K562 (cell line): Measurements from ENCODE around the gene NLRP6. TPM values are rescaled to one million over a fixed set of nuclear protein-coding genes. Genes with fewer than 3 reads are reported as not detected.
A peak's percentile ranks its signal among the peaks of the same experiment; 100 is the strongest.

Experiments
- ARID2 ChIP-seq: fragments of 450-650 bp; IDR thresholded peaks from 2 replicates; pipeline ENCODE4 v1.6.1; 2017; ENCODE audit warnings: antibody characterized with exemption, mild to moderate bottlenecking
- ATF1 ChIP-seq, 2 experiments: fragments of 450-650 bp in 1 of 2; IDR thresholded peaks; 2 replicates each; pipeline ENCODE4 v1.6.1; 2016; ENCODE audit warnings: missing compliant biosample characterization in 1 of 2, missing genetic modification characterization in 1 of 2
- CAMTA2 ChIP-seq: fragments of 250-450 bp; sonication (Bioruptor Pico); conservative IDR thresholded peaks from 2 replicates; pipeline ENCODE4 v1.5.1; 2022
- CHAMP1 ChIP-seq: fragments of 450-650 bp; IDR thresholded peaks from 2 replicates; pipeline ENCODE4 v1.6.1; 2016; ENCODE audit warnings: mild to moderate bottlenecking
- CREB3 ChIP-seq: fragments of 450-650 bp; conservative IDR thresholded peaks from 2 replicates; pipeline ENCODE4 v1.6.1; 2016; ENCODE audit warnings: missing genetic modification characterization, low read depth, mild to moderate bottlenecking, missing compliant biosample characterization, moderate library complexity
- CTCFL ChIP-seq: IDR thresholded peaks from 2 replicates; pipeline ENCODE4 v1.6.1; 2011; ENCODE audit warnings: borderline replicate concordance, low read depth, mild to moderate bottlenecking, moderate library complexity, low read length; ENCODE audit not compliant: insufficient read depth, poor library complexity, severe bottlenecking
- GATAD2A ChIP-seq: fragments of 450-650 bp; IDR thresholded peaks from 2 replicates; pipeline ENCODE4 v1.6.1; 2017
- GTF2A2 ChIP-seq: IDR thresholded peaks from 2 replicates; pipeline ENCODE4 v1.6.1; 2016; ENCODE audit warnings: mild to moderate bottlenecking, missing genetic modification characterization, missing compliant biosample characterization
- HES1 ChIP-seq: fragments of 450-650 bp; IDR thresholded peaks from 2 replicates; pipeline ENCODE4 v1.6.1; 2016; ENCODE audit warnings: low read depth, mild to moderate bottlenecking, moderate library complexity
- ID3 ChIP-seq, 2 experiments: fragments of 250-450 bp in 1 of 2; fragments of 450-650 bp in 1 of 2; sonication (Bioruptor Pico) in 1 of 2; IDR thresholded peaks; 2 replicates each; pipeline versions ENCODE4 v1.6.1 to v1.8.0; 2016 to 2021; ENCODE audit warnings: mild to moderate bottlenecking in 2 of 2, moderate library complexity in 2 of 2, missing compliant biosample characterization in 1 of 2, missing genetic modification characterization in 1 of 2
- NFE2L1 ChIP-seq: fragments of 450-650 bp; IDR thresholded peaks from 2 replicates; pipeline ENCODE4 v1.6.1; 2016; ENCODE audit warnings: missing genetic modification characterization, low read depth, mild to moderate bottlenecking, missing compliant biosample characterization, moderate library complexity, borderline replicate concordance
- NFRKB ChIP-seq: fragments of 450-650 bp; IDR thresholded peaks from 2 replicates; pipeline ENCODE4 v1.6.1; 2016; ENCODE audit warnings: low read depth
- PHF8 ChIP-seq: fragments of 200-600 bp; sonication (generic); IDR thresholded peaks from 2 replicates; pipeline ENCODE4 v1.6.1; 2012; ENCODE audit warnings: mixed run types, mild to moderate bottlenecking, inconsistent platforms, low read length, moderate library complexity, borderline replicate concordance
- SMAD4 ChIP-seq: fragments of 250-450 bp; sonication (Bioruptor Pico); conservative IDR thresholded peaks from 2 replicates; pipeline ENCODE4 v1.8.0; 2021; ENCODE audit warnings: inconsistent platforms, mild to moderate bottlenecking, moderate library complexity
- TEAD4 ChIP-seq, 2 experiments: sonication (generic) in 1 of 2; formaldehyde crosslinking in 1 of 2; IDR thresholded peaks; 2 replicates each; pipeline versions ENCODE4 v1.6.1 to v1.8.0; 2012 to 2022; ENCODE audit warnings: borderline replicate concordance in 1 of 2, inconsistent platforms in 1 of 2, low read length in 1 of 2, mild to moderate bottlenecking in 1 of 2, missing genetic modification reagents in 1 of 2
- YBX1 ChIP-seq: fragments of 450-650 bp; IDR thresholded peaks from 2 replicates; pipeline ENCODE4 v1.7.1; 2016; ENCODE audit warnings: mild to moderate bottlenecking
- ZFX ChIP-seq: sonication (generic); formaldehyde crosslinking; IDR thresholded peaks from 2 replicates; pipeline ENCODE4 v1.8.0; 2022; ENCODE audit warnings: mild to moderate bottlenecking, missing genetic modification reagents, moderate library complexity
- ZNF165 ChIP-seq: fragments of 250-450 bp; sonication (Bioruptor Pico); IDR thresholded peaks from 2 replicates; pipeline ENCODE4 v1.4.0; 2020; ENCODE audit warnings: borderline replicate concordance
- ZNF436 ChIP-seq: fragments of 250-450, 450-650 bp; sonication (Bioruptor Pico); formaldehyde crosslinking; IDR thresholded peaks from 2 replicates; pipeline ENCODE4 v1.7.0; 2020; ENCODE audit warnings: mild to moderate bottlenecking
- polyA plus RNA-seq, 8 experiments: library from polyadenylated mRNA; depleted of rRNA in 4 of 8; stranded (reverse) in 5 of 8; unstranded in 3 of 8; fragments of >200 nt; fragmentation: Nextera tagmentation in 2 of 8; fragmentation: Illumina TruSeq in 1 of 8; extraction: Ambion mirVana in 2 of 8; extraction: Trizol in 1 of 8; gene quantifications; 2 replicates each; pipeline versions ENCODE4 v1.2.1 to v1.2.3, GENCODE V29; 2011 to 2014; ENCODE audit warnings: inconsistent platforms in 1 of 8, missing spikeins in 1 of 8
- total RNA-seq, 7 experiments: library from RNA; depleted of rRNA in 6 of 7; stranded (reverse); fragments of >200 nt in 6 of 7; fragmentation: Illumina TruSeq in 2 of 7; extraction: Trizol in 2 of 7; gene quantifications; 2 replicates each; pipeline versions ENCODE4 v1.2.1 to v1.2.3, GENCODE V29; 2011 to 2021; ENCODE audit warnings: low replicate concordance in 1 of 7

Gene NLRP6
- total and polyA plus RNA-seq, 9 of the 15 experiments (the other 6 are each of a cell fraction or from before 2014, with no cell fraction given) = 0.03 to 0.18 (median 0.15) TPM; not detected in 5

- no peak for TF ChIP-seq CTCFL
- TF ChIP-seq ZFX = peak; percentile 77
- TF ChIP-seq ZNF436 (CRISPR knock-in tag) = no peak
- TF ChIP-seq CREB3 = 0 out of 2 replicates have a peak, but pooled peaks have one; percentile 14
- TF ChIP-seq TEAD4 (IDR thresholded peaks at IDR 0.05; ENCODE audit: low read length) = 0 out of 2 replicates have a peak, but pooled peaks have one; percentile 1
- no peak for TF ChIP-seq TEAD4 (CRISPR knock-in tag; IDR thresholded peaks at IDR 0.05; ENCODE audit: borderline replicate concordance)
- 0 out of 2 replicates have a peak, but pooled peaks have one; percentile 12 for TF ChIP-seq GATAD2A
- no peak for TF ChIP-seq NFE2L1 (tag)
- no peak for TF ChIP-seq ARID2
- TF ChIP-seq ATF1 (CRISPR knock-in tag; IDR thresholded peaks at IDR 0.05) = no peak
- TF ChIP-seq ATF1 (tag; IDR thresholded peaks at IDR 0.05) = peak; percentile 7; the same call in 1 of the 2 replicates
- TF ChIP-seq GTF2A2 = 0 out of 2 replicates have a peak, but pooled peaks have one; percentile 18
- peak; percentile 29; the same call in 1 of the 2 replicates for TF ChIP-seq PHF8
- peak; percentile 11; the same call in 1 of the 2 replicates for TF ChIP-seq NFRKB
- no peak for TF ChIP-seq CHAMP1
- TF ChIP-seq ID3 (CRISPR knock-in tag; IDR thresholded peaks at IDR 0.05) = no peak
- 0 out of 2 replicates have a peak, but pooled peaks have one; percentile 48 for TF ChIP-seq ID3 (tag; IDR thresholded peaks at IDR 0.05)
- peak; percentile 80; the same call in 1 of the 2 replicates for TF ChIP-seq SMAD4 (CRISPR knock-in tag)
- TF ChIP-seq YBX1 = no peak
- TF ChIP-seq HES1 = no peak
- TF ChIP-seq CAMTA2 (CRISPR knock-in tag) = no peak
- 0 out of 2 replicates have a peak, but pooled peaks have one; percentile 65 for TF ChIP-seq ZNF165 (CRISPR knock-in tag)
Measured at GRCh38 chr11:313304-313786, 35.1 kb downstream of the NLRP6 start (continued).
